Measurements from ENCODE around the gene PTPRD.
"Not testable (repeated sequence)": the region's sequence is repeated elsewhere in the genome, so short reads cannot be mapped to it uniquely, and the experiment has no call there.

The PTPRD gene

DNA sequence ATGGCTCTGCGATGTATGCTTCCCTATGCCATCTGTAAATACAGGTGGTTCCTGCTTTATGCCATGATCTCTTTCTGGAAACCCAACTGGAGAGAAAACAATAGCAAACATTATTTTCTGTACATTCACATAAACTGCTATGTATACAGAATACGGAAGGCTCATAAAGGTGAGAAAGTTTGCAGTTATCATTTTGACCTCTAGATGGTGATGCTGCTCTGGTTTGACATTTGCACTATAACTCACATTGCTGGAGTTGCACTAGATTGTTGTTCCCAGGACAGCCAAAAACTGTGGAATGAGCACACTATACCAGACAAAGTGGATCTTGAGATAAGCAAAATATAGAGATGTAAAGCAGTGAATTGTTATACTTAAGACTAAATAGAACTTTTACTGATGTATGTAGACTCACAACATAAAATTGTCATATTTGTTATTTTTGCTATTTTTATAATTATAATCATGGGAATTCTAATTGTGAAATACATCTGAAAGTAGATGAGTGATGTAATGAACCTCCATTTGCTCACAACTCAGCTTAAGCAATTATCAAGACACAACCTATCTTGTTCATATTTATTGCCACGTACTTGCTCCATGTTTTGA is 246.5 kb downstream of the PTPRD start:
- peak; percentile 48 for DNase-seq (ENCODE audit: low read depth)
- Histone ChIP-seq H3K27me3 (replicated peaks; ENCODE audit: control insufficient read depth, insufficient read depth, low read length) (no peaks in the 10 kb centered on the region), H3K4me3 (ENCODE audit: low read length) (no peak overlapping the region), H3K9ac (ENCODE audit: low read length) (no peak overlapping the region), H3K9me3 (ENCODE audit: control insufficient read depth, low read length) (no peaks in the 10 kb centered on the region), H3K4me1 (ENCODE audit: control insufficient read depth, insufficient read depth, low read length) (no peaks in the 10 kb centered on the region), H3K36me3 (ENCODE audit: control insufficient read depth, insufficient read depth, low read length, severe bottlenecking) (no peaks in the 10 kb centered on the region)

DNA sequence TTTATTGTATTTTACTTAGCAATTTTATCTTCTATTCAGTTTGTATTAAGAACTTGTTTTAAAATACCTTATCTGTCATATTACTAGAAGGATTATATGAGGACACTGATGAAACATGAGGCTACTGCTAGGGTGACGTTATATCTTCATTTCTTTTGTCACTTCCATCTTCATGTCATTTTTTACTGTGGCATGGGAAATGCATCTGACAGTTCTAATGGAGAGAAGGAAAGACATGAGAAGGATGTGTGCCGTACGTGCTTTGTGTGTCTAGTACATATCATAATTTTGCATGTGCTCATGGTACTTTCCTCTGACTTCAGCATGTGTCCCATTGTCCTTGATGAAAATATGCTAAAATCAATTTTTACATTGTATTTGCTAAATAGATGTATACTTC is 258.2 kb downstream of the PTPRD start:
- H3K27me3 ChIP-seq (replicated peaks; ENCODE audit: control insufficient read depth, insufficient read depth, low read length): no peaks in the 10 kb centered on the region
- H3K9ac ChIP-seq (ENCODE audit: low read length): no peak overlapping the region
- DNase-seq (ENCODE audit: low read depth): no peak
- no peaks in the 10 kb centered on the region for H3K9me3 ChIP-seq (ENCODE audit: control insufficient read depth, low read length)
- no peak overlapping the region for H3K4me3 ChIP-seq (ENCODE audit: low read length)
- H3K4me1 ChIP-seq (ENCODE audit: control insufficient read depth, insufficient read depth, low read length): no peaks in the 10 kb centered on the region
- H3K36me3 ChIP-seq (ENCODE audit: control insufficient read depth, insufficient read depth, low read length, severe bottlenecking): no peaks in the 10 kb centered on the region

DNA sequence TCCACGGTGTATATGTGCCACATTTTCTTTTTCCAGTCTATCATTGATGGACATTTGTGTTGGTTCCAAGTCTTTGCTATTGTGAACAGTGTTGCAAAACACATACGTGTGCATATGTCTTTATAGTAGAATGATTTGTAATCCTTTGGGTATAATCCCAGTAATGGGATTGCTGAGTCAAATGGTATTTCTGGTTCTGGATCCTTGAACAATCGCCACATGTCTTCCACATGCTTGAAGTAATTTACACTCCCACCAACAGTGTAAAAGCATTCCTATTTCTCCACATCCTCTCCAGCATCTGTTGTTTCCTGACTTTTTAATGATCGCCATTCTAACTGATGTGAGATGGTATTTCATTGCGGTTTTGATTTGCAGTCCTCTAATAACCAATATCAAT is 267.2 kb downstream of the PTPRD start:
- not testable (repeated sequence) for H3K27me3 ChIP-seq (replicated peaks; ENCODE audit: control insufficient read depth, insufficient read depth, low read length); H3K36me3 ChIP-seq (ENCODE audit: control insufficient read depth, insufficient read depth, low read length, severe bottlenecking)

DNA sequence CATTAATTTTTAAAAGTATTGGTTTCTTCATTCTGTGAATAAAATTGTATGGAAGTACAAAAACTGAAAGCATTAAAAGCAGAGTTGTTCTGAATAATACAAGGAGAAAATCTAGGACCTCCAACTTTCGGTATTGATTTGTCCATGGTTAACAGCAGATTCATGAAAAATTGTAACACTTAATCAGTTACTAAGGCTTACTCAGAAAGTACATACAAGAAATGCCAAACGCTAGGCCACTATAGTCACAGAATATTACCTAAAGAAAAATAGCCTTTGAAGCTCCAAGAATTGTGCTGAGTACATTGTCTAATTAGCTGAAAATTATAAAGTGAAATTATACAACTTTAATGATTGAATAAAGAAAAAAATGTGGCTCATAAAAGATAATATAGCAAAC is 271.7 kb downstream of the PTPRD start:
- H3K9ac ChIP-seq (ENCODE audit: low read length): no peak overlapping the region
- no peaks in the 10 kb centered on the region for H3K9me3 ChIP-seq (ENCODE audit: control insufficient read depth, low read length)
- no peaks in the 10 kb centered on the region for H3K36me3 ChIP-seq (ENCODE audit: control insufficient read depth, insufficient read depth, low read length, severe bottlenecking)
- H3K4me3 ChIP-seq (ENCODE audit: low read length): no peak overlapping the region
- no peak for DNase-seq (ENCODE audit: low read depth)
- no peaks in the 10 kb centered on the region for H3K4me1 ChIP-seq (ENCODE audit: control insufficient read depth, insufficient read depth, low read length)
- no peaks in the 10 kb centered on the region for H3K27me3 ChIP-seq (replicated peaks; ENCODE audit: control insufficient read depth, insufficient read depth, low read length)

More for the DNA sequence above, 267.2 kb downstream of the PTPRD start:
- H3K4me1 ChIP-seq (ENCODE audit: control insufficient read depth, insufficient read depth, low read length); DNase-seq (ENCODE audit: low read depth); H3K9me3 ChIP-seq (ENCODE audit: control insufficient read depth, low read length); H3K9ac ChIP-seq (ENCODE audit: low read length); H3K4me3 ChIP-seq (ENCODE audit: low read length): not testable (repeated sequence)

DNA sequence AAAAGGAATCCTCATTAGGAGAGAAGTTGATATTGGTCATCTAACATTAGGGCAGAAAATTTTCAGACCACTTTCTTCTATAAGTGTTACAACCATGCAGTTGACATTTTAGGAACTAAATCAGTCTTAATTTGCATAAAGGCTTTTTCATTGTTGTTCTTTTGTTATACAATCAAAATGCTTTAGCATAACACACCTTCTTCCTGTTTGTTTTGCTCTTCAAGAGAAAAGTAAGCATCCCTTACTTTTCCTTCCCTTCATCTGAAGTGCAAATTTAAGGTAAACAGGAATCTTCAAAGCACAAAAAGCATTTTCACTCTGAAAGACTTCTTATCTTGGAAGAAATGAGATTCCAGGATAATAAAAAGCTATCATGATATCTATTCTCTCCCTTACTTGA is 273.6 kb downstream of the PTPRD start:
- no peak for DNase-seq (ENCODE audit: low read depth)
- Histone ChIP-seq H3K9me3 (ENCODE audit: control insufficient read depth, low read length) (no peaks in the 10 kb centered on the region), H3K4me3 (ENCODE audit: low read length) (no peak overlapping the region), H3K9ac (ENCODE audit: low read length) (no peak overlapping the region), H3K27me3 (replicated peaks; ENCODE audit: control insufficient read depth, insufficient read depth, low read length) (no peaks in the 10 kb centered on the region), H3K36me3 (ENCODE audit: control insufficient read depth, insufficient read depth, low read length, severe bottlenecking) (no peaks in the 10 kb centered on the region), H3K4me1 (ENCODE audit: control insufficient read depth, insufficient read depth, low read length) (no peaks in the 10 kb centered on the region)

DNA sequence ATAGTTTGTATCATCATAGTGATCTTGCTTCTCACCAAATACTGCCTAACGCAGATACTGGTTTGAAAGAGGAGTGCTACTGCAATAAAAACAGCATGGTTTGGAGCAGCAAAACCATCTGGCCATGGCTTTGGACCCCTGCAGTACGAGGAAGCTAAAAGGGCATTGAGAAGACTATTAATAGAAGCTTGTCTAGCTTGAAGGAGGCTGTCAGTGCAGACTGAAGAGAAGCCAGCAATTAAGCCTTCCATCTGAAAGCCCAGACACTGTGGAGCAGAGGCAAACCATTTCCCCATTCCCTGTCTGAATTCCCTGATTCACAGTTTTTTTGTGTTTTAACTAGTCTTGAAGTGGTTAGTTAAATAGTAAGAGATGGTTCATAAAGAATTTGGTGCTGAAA is 281.6 kb downstream of the PTPRD start:
- Histone ChIP-seq H3K4me1 (ENCODE audit: control insufficient read depth, insufficient read depth, low read length) (no peaks in the 10 kb centered on the region), H3K36me3 (ENCODE audit: control insufficient read depth, insufficient read depth, low read length, severe bottlenecking) (no peaks in the 10 kb centered on the region), H3K4me3 (ENCODE audit: low read length) (no peak overlapping the region), H3K9me3 (ENCODE audit: control insufficient read depth, low read length) (no peaks in the 10 kb centered on the region), H3K27me3 (replicated peaks; ENCODE audit: control insufficient read depth, insufficient read depth, low read length) (peaks cover 6% of the 10 kb centered on the region), H3K9ac (ENCODE audit: low read length) (no peak overlapping the region)
- DNase-seq (ENCODE audit: low read depth): no peak

DNA sequence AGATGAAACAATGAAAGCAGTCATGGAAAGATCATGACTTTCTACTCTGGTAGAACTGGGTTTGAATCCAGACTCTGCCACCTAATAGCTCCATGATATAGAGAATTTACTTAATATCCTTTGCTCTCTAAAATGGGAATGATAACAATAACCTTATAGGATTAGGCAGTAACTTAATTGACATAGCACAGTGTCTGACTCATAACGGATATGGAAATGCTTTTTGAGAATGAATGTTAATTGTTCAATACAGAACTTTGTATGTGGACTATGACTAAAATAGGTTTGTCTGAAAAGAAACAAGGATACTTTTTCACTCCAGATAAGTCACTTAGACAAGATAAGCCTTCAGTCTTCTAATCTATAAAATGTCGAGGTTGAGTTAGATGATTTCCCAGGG is 330.7 kb downstream of the PTPRD start:
- no peaks in the 10 kb centered on the region for H3K9me3 ChIP-seq (ENCODE audit: control insufficient read depth, low read length)
- H3K4me3 ChIP-seq (ENCODE audit: low read length): no peak overlapping the region
- no peak for DNase-seq (ENCODE audit: low read depth)
- no peaks in the 10 kb centered on the region for H3K27me3 ChIP-seq (replicated peaks; ENCODE audit: control insufficient read depth, insufficient read depth, low read length)
- no peak overlapping the region for H3K9ac ChIP-seq (ENCODE audit: low read length)
- H3K36me3 ChIP-seq (ENCODE audit: control insufficient read depth, insufficient read depth, low read length, severe bottlenecking): no peaks in the 10 kb centered on the region
- H3K4me1 ChIP-seq (ENCODE audit: control insufficient read depth, insufficient read depth, low read length): no peaks in the 10 kb centered on the region

DNA sequence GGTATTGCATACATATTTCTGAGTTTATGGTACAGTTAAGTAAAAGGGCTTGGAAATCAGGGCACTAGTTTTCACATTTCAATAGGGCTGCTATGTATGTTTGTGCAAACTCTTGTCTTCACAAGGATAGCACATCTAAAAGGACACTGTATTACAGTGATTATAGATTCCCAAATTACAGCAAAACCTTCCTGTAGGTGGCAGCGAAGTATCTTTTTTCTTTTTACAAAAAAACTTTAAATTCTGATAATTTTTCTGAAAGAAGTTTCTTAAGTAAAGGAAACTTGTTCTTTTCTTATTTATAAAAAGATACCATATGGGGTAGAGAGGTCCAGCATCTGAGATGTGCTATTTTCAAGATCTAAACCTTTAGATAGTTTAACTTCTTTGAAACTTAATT is 337.8 kb downstream of the PTPRD start:
- Histone ChIP-seq H3K4me3 (ENCODE audit: low read length) (no peak overlapping the region), H3K27me3 (replicated peaks; ENCODE audit: control insufficient read depth, insufficient read depth, low read length) (no peaks in the 10 kb centered on the region), H3K9me3 (ENCODE audit: control insufficient read depth, low read length) (no peaks in the 10 kb centered on the region), H3K9ac (ENCODE audit: low read length) (no peak overlapping the region), H3K36me3 (ENCODE audit: control insufficient read depth, insufficient read depth, low read length, severe bottlenecking) (no peaks in the 10 kb centered on the region), H3K4me1 (ENCODE audit: control insufficient read depth, insufficient read depth, low read length) (peaks cover 4% of the 10 kb centered on the region)
- peak; percentile 33 for DNase-seq (ENCODE audit: low read depth)

DNA sequence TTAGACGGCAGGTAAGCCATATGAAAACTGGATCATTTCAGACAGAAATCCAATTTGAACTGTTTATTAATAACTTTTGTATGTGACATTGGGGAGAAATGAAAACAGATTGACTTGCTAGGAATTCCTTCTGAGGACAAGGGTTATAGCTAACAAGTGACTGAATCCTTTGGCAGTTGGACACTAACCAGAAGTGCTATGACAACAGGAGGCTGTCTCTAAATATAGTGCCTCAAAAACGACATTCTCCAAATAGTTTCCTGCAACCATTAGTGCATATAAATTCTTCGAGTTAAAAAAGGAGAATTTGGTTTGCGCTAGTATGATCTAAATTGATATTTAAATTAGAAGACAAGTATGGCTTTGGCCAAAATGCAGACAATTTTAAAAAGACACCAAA is 338.6 kb downstream of the PTPRD start:
- H3K9ac ChIP-seq (ENCODE audit: low read length): no peak overlapping the region
- DNase-seq (ENCODE audit: low read depth): no peak
- H3K9me3 ChIP-seq (ENCODE audit: control insufficient read depth, low read length): no peaks in the 10 kb centered on the region
- H3K4me1 ChIP-seq (ENCODE audit: control insufficient read depth, insufficient read depth, low read length): peaks cover 4% of the 10 kb centered on the region
- peak overlapping the region; percentile 11 for H3K4me3 ChIP-seq (ENCODE audit: low read length)
- H3K36me3 ChIP-seq (ENCODE audit: control insufficient read depth, insufficient read depth, low read length, severe bottlenecking): no peaks in the 10 kb centered on the region
- no peaks in the 10 kb centered on the region for H3K27me3 ChIP-seq (replicated peaks; ENCODE audit: control insufficient read depth, insufficient read depth, low read length)

DNA sequence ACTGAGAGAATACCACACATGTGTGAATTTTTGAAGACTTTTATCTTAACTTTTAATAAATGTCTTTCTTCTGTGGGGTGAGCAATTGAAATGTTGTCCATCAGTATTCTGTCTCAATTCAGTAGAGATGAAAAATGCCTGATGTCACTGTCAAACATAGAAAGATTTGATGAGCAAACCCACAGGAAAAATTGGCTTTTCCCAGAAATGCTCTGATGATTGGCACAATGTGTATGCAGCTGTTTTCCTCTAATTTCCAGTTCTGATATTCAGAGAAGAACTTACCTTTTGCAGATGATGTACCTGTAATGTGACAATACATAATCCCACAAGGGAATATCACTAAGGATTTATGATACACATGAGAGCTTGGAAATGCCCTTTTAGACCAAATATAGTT is 340.0 kb downstream of the PTPRD start:
- no peak overlapping the region for H3K9ac ChIP-seq (ENCODE audit: low read length)
- H3K9me3 ChIP-seq (ENCODE audit: control insufficient read depth, low read length): no peaks in the 10 kb centered on the region
- H3K36me3 ChIP-seq (ENCODE audit: control insufficient read depth, insufficient read depth, low read length, severe bottlenecking): no peaks in the 10 kb centered on the region
- no peak overlapping the region for H3K4me3 ChIP-seq (ENCODE audit: low read length)
- no peak for DNase-seq (ENCODE audit: low read depth)
- peaks cover 11% of the 10 kb centered on the region for H3K4me1 ChIP-seq (ENCODE audit: control insufficient read depth, insufficient read depth, low read length)
- H3K27me3 ChIP-seq (replicated peaks; ENCODE audit: control insufficient read depth, insufficient read depth, low read length): no peaks in the 10 kb centered on the region

DNA sequence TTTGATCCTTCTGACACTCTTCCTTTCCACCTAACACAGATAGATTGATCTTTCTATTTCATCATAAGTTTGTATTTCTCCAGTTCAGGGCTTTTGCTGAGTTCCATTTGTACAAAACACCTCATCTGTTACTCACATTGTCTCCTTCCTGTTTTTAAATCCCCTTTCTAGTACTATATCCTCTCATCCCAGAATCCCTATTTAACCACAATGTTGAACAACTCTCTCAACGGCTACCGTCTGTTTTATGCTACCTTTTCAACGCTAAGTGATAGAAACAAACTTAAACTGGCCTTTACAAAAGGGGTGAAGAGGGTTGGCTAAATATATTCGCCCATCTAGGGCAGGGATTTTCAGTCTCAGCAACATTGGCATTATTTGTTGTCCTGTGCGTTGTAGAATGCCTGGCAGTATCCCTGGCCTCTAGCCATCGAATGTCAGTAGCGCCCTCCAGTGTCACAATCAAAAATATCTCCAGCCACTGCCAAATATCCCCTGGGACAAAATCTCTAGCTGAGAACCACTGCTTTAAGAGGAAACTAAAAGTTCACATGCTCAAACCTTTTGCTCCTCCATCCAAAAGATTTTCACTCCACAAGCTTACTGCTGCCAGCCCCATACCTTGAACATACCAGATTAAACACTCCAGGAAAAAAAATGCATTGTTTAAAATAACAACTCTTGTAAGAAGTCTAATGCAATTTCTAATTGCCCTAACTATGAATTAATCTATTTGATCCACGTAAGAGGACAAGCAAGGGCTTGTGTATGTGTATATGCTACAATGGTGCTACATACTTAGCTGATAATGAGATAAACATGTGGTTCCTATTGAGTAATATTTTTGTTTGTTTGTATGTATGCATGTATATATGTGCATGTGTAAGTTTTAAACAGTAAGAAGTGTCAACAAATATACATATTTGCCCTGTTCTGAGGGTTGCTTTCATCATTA is 344.0 kb downstream of the PTPRD start:
- Histone ChIP-seq H3K4me1 (ENCODE audit: control insufficient read depth, insufficient read depth, low read length) (peaks cover 12% of the 10 kb centered on the region), H3K9ac (ENCODE audit: low read length) (no peak overlapping the region), H3K9me3 (ENCODE audit: control insufficient read depth, low read length) (no peaks in the 10 kb centered on the region), H3K36me3 (ENCODE audit: control insufficient read depth, insufficient read depth, low read length, severe bottlenecking) (no peaks in the 10 kb centered on the region), H3K4me3 (ENCODE audit: low read length) (peak overlapping the region; percentile 63), H3K27me3 (replicated peaks; ENCODE audit: control insufficient read depth, insufficient read depth, low read length) (no peaks in the 10 kb centered on the region)
- peak; percentile 55 for DNase-seq (ENCODE audit: low read depth)
